HCT116 (cell line): ENCODE results near the gene FADS1. TPM values are rescaled to one million over a fixed set of nuclear protein-coding genes. Genes with fewer than 3 reads are reported as not detected.

Source experiments
- ATAC-seq: fragments of 200-7000 bp; cut with Tn5 transposase; 2 replicates; pipeline ENCODE4 v1.9.1; 2020; ENCODE audit warnings: mild to moderate bottlenecking, moderate library complexity
- BruUV-seq: library from RNA; stranded (reverse); fragments of 400-500 nt; replicated peaks from 2 replicates; lab custom pipeline; 2021; lab: Mats Ljungman, UMichigan
- CTCF ChIA-PET: fragments of 300-600 bp; sonication (Branson Sonifier 250); formaldehyde crosslinking; loops from one replicate; lab custom pipeline; 2021; ENCODE audit warnings: antibody characterized with exemption; lab: Charles Lee
- POLR2A ChIA-PET: fragments of 300-600, 350-600 bp; sonication (Branson Sonifier 250); formaldehyde crosslinking; loops from one replicate; lab custom pipeline; 2021; ENCODE audit warnings: antibody characterized with exemption; lab: Charles Lee
- RAD21 ChIA-PET, 2 experiments: fragments of 300-600 bp; sonication (Branson Sonifier 250); formaldehyde crosslinking; loops; one replicate each; lab custom pipeline; 2023; ENCODE audit warnings: low total read pairs in 2 of 2; ENCODE audit not compliant: uncharacterized antibody in 2 of 2, unreplicated experiment in 2 of 2, low non-redundant PET in 1 of 2; lab: Charles Lee
- DNase-seq: peaks from one replicate; pipeline ENCODE4 v3.0.0-alpha.2; 2010; ENCODE audit warnings: low read depth, low spot score
- H2AFZ ChIP-seq: fragments of 200-600 bp; shearing (Covaris generic), sonication (generic); 2 replicates; pipeline ENCODE4 v1.6.1; 2017; ENCODE audit warnings: low read depth, mixed run types, mixed read lengths, antibody characterized with exemption, low read length; ENCODE audit not compliant: poor library complexity, severe bottlenecking
- H3K27ac ChIP-seq: 2 replicates; pipeline ENCODE4 v1.5.1; 2012; ENCODE audit warnings: low read depth, low read length
- H3K27me3 ChIP-seq: fragments of 200-600 bp; sonication (generic); 2 replicates; pipeline ENCODE4 v1.6.1; 2016; ENCODE audit warnings: mixed run types, low read length, mixed read lengths; ENCODE audit not compliant: insufficient read depth
- H3K36me3 ChIP-seq, 2 experiments: fragments of 200-500 bp in 1 of 2; fragments of 200-600 bp in 1 of 2; sonication (Bioruptor generic) in 1 of 2; sonication (generic) in 1 of 2; 2 replicates each; pipeline versions ENCODE4 v1.5.1 to v1.6.1; 2014 to 2016; ENCODE audit warnings: low read length in 2 of 2, inconsistent platforms in 1 of 2, mixed read lengths in 1 of 2, mixed run types in 1 of 2; ENCODE audit not compliant: insufficient read depth in 2 of 2, control insufficient read depth in 1 of 2
- H3K4me1 ChIP-seq, 2 experiments: fragments of 200-600 bp in 1 of 2; sonication (generic) in 1 of 2; 2 replicates each; pipeline versions ENCODE4 v1.5.1 to v1.6.1; 2012 to 2017; ENCODE audit warnings: low read length in 2 of 2, inconsistent platforms in 1 of 2, mild to moderate bottlenecking in 1 of 2, mixed read lengths in 1 of 2, mixed run types in 1 of 2, moderate library complexity in 1 of 2; ENCODE audit not compliant: insufficient read depth in 2 of 2, control insufficient read depth in 1 of 2
- H3K4me2 ChIP-seq: fragments of 200-600 bp; sonication (generic); 2 replicates; pipeline ENCODE4 v1.6.1; 2017; ENCODE audit warnings: mixed run types, low read length, mixed read lengths
- H3K4me3 ChIP-seq, 2 experiments: fragments of 200-600 bp in 1 of 2; sonication (generic) in 1 of 2; replicated peaks in 1 of 2; 2 replicates each; pipeline ENCODE4 v1.5.1; 2011 to 2016; ENCODE audit warnings: low read length in 2 of 2, control low read depth in 1 of 2, low read depth in 1 of 2, mild to moderate bottlenecking in 1 of 2, mixed read lengths in 1 of 2, mixed run types in 1 of 2
- H3K79me2 ChIP-seq: fragments of 200-600 bp; sonication (generic); 2 replicates; pipeline ENCODE4 v1.6.1; 2017; ENCODE audit warnings: mild to moderate bottlenecking, mixed run types, low read length, moderate library complexity, mixed read lengths; ENCODE audit not compliant: insufficient read depth
- H3K9ac ChIP-seq: fragments of 200-600 bp; sonication (generic); 2 replicates; pipeline ENCODE4 v1.6.1; 2016; ENCODE audit warnings: low read length, mixed read lengths
- H3K9me2 ChIP-seq: fragments of 200-600 bp; sonication (generic), shearing (Covaris generic); 2 replicates; pipeline ENCODE4 v1.6.1; 2017; ENCODE audit warnings: mixed run types, mild to moderate bottlenecking, moderate library complexity; ENCODE audit not compliant: insufficient read depth
- H3K9me3 ChIP-seq, 2 experiments: fragments of 200-500 bp in 1 of 2; fragments of 200-600 bp in 1 of 2; sonication (Bioruptor generic) in 1 of 2; sonication (generic) in 1 of 2; 2 replicates each; pipeline ENCODE4 v1.6.1; 2014 to 2017; ENCODE audit warnings: low read length in 2 of 2, mixed read lengths in 2 of 2, inconsistent platforms in 1 of 2, low read depth in 1 of 2, mild to moderate bottlenecking in 1 of 2, mixed run types in 1 of 2, moderate library complexity in 1 of 2; ENCODE audit not compliant: control insufficient read depth in 1 of 2, insufficient read depth in 1 of 2
- H4K20me1 ChIP-seq: fragments of 200-600 bp; sonication (generic), shearing (Covaris generic); 2 replicates; pipeline ENCODE4 v1.6.1; 2017; ENCODE audit warnings: mixed run types, mild to moderate bottlenecking, moderate library complexity; ENCODE audit not compliant: insufficient read depth
- ATF3 ChIP-seq: IDR thresholded peaks from 2 replicates; pipeline ENCODE4 v1.6.1; 2012
- CEBPB ChIP-seq: IDR thresholded peaks from 2 replicates; pipeline ENCODE4 v1.6.1; 2012; ENCODE audit warnings: low read depth
- EZH2phosphoT487 ChIP-seq: fragments of 200-600 bp; IDR thresholded peaks from 2 replicates; pipeline ENCODE4 v1.6.1; 2018; ENCODE audit warnings: antibody characterized with exemption, borderline replicate concordance
- SIN3A ChIP-seq: IDR thresholded peaks from 2 replicates; pipeline ENCODE4 v1.6.1; 2012; ENCODE audit warnings: low read depth
- ZBTB33 ChIP-seq: IDR thresholded peaks from 2 replicates; pipeline ENCODE4 v1.6.1; 2011; ENCODE audit warnings: mild to moderate bottlenecking, low read length, moderate library complexity; ENCODE audit not compliant: insufficient replicate concordance; ENCODE audit errors: extremely low read depth
- ZFX ChIP-seq: fragments of 450-650 bp; IDR thresholded peaks from 2 replicates; pipeline ENCODE4 v1.6.1; 2017
- intact Hi-C: fragments of 100-400 bp; cut with micrococcal nuclease; formaldehyde crosslinking; loops from 2 replicates; pipeline ENCODE4 v1.10.0; 2022
- total RNA-seq: library from RNA; stranded (reverse); gene quantifications from one replicate; pipeline ENCODE4 v1.2.1, GENCODE V29; 2021; ENCODE audit not compliant: unreplicated experiment

FADS1 gene
- total RNA-seq, 1 experiment from 2014 or later = 56.6 TPM

DNA sequence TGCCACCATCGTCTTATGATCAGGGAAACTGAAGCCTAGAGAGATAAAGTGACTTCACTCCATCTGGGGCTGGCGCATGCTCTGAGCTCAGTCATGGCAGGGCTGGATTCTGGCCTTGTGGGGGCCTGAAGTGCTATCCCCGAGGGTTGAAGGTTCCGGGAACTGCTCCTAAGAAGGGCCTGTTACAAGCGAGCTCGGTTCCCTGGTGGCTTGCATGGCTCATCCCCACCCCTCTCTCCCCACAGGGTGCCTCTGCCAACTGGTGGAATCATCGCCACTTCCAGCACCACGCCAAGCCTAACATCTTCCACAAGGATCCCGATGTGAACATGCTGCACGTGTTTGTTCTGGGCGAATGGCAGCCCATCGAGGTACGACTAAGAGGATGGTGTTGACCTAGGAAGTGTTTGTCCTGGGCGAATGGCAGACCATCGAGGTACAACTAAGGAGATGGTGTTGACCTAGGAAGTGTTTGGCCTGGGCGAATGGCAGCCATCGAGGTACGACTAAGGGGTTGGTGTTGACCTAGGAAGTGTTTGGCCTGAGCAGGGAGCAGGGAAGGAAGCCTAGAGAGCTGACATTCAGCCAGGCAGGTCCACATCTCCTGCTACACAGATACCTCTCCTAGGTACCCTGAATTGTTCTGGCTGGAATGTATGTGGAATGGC, 31.2 kb upstream of the FADS1 start:
- intact Hi-C loops = no loop called here
- no peak for ATAC-seq

More for the DNA sequence above, 31.2 kb upstream of the FADS1 start:
- Histone ChIP-seq H3K9me2 (no peaks in the 10 kb centered on the region), H3K9me3 (no peaks in the 10 kb centered on the region), H3K27me3 (no peaks in the 10 kb centered on the region), H4K20me1 (no peaks in the 10 kb centered on the region), H3K36me3 (no peaks in the 10 kb centered on the region), H3K79me2 (no peaks in the 10 kb centered on the region), H3K9ac (no peak overlapping the region), H2AFZ (no peak overlapping the region), H3K4me2 (no peak overlapping the region), H3K4me1 (no peaks in the 10 kb centered on the region), H3K4me3 (no peak overlapping the region), H3K27ac (no peak overlapping the region)
- ChIA-PET POLR2A (no interaction called here), RAD21 (no interaction called here), CTCF (no interaction called here)
- BruUV-seq = no TSS peak
- TF ChIP-seq CEBPB (no peak), ZBTB33 (no peak), EZH2phosphoT487 (no peak), ZFX (no peak), SIN3A (no peak), ATF3 (no peak)
- DNase-seq = no peak
